ENCODE measurements around the gene BOK.
"Not testable (repeated sequence)": the region's sequence is repeated elsewhere in the genome, so short reads cannot be mapped to it uniquely, and the experiment has no call there.

The BOK gene

DNA sequence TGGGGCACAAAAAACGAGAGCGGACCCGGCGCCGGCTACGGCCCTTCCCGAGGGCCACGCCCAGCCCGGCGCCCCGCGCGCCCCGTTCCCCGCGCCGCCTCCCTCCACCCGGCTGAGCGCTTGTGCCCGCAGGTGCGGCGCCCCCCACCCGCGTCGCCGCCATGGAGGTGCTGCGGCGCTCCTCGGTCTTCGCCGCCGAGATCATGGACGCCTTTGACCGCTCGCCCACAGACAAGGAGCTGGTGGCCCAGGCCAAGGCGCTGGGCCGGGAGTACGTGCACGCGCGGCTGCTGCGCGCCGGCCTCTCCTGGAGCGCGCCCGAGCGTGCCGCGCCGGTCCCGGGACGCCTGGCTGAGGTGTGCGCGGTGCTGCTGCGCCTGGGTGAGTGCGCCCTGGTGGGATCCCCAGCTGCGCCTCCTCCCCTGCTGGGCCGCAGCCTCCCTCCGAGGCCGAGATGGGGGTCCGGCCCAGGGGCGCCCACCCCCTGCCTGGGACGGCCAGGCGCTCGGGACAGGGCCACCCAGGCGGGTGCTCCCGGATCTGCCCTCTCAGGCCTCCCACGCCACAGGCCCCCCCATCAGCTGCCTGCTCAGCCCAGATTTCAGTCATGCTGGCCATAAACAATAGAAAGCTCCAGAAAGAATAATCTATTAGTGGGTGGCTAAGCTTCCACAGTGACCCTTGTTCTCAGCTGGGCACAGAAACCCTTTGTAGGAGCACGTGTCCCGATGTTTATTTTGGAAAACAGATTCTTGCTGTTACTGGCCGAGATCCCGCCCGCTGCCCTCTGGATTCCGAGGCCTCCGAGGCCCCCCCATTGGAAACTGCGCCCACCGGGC, 997 bp downstream of the BOK start:
- peak; percentile 15 for DNase-seq

DNA sequence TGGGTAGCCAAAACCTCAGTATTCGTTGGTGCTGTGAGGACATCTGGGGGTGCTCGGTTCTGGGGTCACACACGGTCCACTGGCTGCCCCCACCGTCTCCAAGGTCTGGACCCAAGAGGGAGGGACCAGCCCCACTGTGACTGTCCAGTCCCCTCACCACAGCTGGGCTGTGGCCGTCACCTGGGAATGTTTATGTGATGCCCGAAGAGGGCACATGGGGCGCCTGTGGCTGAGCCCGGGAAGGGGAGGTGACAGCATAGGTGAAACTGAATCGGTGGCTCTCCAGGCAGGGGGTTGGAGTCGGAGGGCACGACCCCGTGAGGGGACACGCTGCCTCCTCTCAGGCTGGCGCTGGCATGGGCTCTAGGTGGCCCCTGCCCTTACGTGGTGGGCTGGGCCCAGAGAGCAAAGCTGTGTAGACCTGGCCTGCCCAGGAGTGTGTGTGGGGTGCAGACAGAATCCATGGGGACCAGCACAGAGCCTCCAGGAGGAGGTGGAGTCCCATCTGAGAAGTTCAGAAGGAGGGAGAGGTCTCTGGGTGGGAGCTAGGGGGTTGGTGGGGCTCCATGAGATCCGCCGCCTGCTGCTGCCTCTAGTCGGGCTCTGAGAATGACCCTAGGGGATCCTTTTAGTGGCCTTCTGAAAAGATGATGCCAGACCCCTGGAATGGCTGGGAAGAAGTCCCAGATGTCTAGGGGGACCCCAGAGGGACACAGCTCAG, 1.8 kb downstream of the BOK start:
- DNase-seq = no peak

DNA sequence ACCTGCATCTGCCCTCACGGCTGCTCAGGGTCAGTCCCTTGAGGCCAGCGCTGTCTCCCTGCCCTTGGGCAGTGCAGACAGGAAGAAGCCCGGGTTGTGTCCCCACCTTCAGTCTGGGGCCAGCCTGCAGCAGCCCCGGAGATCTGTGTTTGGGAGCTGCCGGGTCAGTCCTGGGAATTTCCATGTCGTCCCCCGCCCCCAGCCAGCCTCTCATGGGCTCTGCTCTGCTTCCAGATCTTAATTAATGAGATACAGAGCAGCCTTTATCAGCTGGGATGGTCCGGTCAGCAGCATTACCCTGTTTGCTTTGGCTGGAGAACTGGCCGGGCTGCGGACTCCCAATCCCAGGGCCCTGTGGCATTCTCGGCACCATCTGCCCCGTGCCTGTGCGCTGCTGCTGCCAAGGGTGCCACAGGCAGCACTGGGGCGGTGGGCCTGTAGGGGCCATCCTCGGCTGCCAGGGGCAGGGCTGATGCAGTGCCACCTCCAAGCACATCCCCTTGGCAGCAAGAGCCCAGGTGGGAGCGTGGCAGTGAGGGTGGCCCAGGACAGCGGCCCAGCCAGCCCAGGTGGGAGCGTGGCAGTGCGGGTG, 2.4 kb downstream of the BOK start:
- no peak for DNase-seq

DNA sequence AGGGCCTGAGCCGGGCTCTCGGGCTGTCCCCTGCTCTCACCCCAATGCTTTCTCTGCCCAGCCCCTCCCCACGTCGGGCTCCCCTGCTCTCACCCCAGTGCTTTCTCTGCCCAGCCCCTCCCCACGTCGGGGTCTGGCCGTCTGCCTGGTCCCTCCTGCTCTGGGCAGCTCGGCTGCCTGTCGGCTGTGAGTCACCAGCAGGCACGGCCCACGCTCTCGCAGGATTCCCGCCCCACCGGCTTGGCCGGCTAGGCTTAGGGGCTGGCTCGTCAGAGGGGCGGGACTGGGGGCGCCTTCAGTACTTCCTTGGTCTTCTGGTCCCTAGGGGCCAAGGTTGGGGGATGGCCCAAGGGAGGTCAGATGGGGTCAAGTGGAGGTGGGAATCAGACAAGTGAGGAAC, 3.3 kb downstream of the BOK start:
- DNase-seq = no peak

DNA sequence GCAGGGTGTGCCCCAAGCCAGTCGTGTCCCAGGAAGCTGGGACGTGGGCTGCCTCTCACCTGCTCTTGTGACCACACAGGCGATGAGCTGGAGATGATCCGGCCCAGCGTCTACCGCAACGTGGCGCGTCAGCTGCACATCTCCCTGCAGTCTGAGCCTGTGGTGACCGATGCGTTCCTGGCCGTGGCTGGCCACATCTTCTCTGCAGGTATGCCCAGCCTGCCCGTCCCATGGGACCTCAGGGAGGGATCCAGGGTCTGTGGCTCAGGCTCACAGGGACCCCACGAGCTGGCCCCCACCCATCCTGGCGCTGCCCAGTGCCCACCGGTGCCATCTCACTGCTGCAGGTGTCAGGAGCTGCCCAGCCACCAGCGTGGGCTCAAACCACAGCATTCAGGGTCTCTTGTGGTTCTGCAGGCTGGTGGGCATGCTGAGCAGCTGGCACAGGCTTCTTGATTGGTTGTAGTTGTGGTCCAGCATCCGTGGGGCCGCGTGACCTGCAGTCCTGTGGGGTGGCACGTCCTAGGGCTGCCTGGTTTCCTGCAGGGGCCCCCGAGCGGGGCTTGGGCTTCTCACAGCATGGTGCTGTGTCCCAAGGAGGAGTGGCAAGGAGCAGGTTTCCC, 3.8 kb downstream of the BOK start:
- DNase-seq = no peak

DNA sequence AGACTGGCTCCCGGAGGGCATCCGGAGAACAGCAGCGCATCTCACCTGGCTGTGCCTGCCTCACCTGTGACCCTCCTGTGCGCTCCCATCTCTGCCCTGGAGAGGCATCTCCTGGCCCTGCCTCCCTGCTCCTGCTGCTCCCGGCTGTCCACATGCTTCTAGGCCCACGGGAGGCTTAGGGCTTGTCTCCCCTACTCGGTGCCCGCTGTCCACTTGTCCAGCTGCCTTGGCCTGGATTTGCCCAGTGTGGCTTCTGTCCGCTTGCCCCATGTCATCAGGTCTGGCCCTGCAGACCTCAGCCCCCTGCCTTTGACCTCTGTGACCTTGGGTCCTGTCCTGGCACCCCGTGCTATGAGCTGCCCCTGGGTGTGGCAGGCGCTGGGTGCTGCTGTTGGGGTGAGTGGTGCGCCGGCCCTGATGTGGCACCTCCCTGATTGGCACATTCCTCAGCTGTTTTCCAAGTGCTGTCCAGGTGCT, 4.5 kb downstream of the BOK start:
- DNase-seq = no peak

DNA sequence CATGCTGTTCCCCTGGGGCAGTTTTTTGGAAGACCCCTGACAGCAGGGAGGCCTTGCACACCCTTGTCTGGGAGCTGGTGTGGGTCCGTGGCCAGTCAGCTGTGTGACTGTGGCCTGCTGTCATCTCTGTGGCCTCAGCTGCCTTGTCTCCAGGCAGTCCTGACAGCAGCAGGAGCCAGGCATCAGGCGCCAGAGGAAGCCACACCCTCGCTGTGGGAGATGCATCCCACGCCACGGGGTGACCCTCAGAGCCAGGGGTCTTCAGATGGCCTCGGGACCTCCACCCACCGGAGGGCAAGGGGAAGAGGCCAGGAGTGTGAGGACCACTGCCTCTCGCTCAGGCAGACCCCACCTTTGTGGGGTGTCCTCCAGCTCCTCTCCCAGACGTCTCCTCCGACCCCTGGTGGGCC, 5.0 kb downstream of the BOK start:
- no peak for DNase-seq

DNA sequence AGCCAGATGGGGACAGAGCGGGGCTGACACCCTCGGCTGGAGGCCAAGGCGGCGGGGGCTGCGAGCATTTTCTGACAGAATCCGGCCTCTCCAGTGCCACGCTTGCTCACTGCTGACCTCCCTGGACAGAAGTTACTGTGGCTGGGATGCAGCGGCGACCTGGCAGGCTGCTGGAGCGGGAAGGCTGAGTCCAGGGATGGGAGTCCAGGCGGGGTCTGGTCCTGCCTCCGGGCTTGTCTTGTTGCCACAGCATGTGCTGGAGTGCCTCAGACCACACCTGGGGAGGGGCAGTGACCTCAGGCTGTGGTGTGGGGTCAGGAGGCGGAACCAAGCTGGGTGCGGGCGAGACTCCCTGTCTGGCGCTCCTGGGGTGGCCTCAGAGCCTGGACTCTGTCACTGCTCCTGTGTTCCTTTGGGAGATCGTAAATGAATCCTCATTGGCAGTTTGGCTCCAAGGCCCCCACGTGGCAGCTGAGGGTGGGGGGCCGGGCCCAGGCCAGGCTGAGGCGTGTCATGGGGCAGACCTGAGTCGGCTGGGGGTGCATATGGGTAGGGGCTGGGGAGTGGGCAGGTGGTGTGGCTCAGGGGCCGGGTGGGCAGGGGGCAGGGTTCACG, 5.5 kb downstream of the BOK start:
- DNase-seq = no peak

DNA sequence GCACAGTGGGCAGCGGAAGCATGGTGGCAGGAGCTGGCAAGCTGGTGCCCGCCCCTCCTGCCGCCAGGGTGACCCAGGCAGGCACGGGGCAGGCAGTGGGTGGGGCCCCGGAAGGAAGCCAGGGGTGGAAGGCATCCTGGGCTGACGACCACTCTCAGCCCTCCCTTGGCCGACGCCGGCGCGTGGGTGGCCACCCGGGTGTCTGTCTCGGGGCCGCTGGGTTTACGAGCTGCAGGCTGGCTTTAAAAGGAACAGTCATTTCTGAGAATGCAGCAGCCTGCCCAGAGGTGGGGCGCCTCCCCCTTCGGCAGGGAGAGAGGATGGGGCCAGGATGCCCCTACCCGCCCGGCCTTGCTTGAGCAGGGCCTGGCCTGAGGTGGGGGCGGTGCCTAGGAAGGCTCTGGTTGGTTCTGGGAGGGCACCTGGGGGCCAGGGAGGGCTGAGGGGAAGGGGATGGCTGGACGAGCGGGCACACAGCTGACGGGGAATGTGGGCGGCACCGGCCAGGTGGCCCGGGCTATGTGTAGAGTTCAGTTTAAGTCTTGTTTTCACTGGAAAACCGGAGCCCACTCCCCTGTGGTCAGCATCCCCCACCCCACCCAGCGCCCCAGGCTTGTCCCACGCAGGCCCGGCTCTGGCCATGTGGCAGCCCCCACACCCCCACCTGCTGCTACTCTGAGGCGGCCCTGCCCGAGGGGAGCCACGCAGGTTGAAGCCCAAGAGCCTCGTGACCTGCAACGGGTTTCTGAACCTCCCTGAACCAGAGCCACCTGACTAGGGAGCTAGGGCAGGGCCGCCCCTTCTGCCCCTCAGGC, 6.3 kb downstream of the BOK start:
- no peak for DNase-seq

DNA sequence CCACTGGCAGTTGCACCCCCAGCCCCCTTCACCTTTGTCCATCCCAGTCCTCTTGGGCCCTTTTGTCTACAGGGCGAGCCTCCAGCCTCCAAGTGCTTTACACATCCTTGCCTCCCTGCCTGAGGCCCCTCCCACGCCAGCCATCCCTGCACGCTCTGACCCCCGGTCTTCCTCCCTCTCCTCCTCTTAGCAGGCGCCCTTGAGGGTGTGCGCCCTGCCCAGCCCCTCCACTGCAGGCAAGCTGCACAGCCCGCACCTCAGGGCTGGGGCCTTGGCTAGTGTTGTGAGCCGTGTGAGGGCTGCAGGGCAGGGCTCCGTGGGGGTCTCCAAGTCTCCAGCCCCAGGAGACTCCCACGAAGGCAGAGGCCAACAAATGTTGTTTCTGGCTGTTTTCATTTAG, 6.9 kb downstream of the BOK start:
- no peak for DNase-seq

DNA sequence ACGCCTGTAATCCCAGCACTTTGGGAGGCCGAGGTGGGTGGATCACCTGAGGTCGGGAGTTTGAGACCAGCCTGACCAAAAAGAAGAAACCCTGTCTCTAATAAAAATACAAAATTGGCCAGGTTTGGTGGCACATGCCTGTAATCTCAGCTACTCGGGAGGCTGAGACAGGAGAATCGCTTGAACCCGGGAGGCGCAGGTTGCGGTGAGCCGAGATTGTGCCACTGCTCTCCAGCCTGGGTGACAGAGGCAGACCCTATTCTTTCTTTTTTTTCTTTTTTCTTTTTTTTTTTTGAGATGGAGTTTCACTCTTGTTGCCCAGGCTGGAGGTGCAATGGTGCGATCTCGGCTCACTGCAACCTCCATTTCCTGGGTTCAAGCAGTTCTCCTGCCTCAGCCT, 7.5 kb downstream of the BOK start:
- DNase-seq = not testable (repeated sequence)

DNA sequence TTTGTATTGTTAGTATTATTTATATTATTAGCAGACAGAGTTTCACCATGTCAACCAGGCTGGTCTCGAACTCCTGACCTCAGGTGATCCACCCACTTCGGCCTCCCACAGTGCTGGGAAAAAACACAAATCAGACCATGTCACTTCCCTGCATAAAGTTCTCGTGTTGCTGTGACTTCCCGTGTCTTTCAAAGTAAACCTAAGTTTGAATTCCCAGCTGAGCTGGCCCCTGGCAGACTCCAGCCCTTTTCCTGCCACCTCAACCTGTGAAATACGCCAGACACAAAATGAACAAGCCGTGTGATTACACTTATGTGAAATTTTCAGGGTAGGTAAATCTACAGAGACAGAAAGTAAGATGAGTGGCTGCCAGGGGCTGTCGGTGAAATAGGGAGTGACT, 7.9 kb downstream of the BOK start:
- DNase-seq = no peak

DNA sequence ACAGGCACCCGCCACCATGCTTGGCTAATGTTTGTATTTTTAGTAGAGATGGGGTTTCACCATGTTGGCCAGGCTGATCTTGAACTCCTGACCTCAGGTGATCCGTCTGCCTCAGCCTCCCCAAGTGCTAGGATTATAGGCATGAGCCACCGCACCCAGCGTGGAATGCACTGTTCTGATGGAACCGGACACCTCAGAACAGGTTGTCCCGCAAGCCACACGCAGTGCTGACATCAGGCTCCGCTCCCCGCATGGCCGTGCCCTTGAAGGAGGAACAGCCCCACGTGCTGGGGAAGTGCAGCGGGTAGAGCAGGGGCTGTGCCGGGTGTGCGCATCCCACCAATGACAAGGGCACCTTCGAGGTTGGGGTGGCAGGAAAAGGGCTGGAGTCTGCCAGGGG, 8.7 kb downstream of the BOK start:
- DNase-seq = not testable (repeated sequence)

DNA sequence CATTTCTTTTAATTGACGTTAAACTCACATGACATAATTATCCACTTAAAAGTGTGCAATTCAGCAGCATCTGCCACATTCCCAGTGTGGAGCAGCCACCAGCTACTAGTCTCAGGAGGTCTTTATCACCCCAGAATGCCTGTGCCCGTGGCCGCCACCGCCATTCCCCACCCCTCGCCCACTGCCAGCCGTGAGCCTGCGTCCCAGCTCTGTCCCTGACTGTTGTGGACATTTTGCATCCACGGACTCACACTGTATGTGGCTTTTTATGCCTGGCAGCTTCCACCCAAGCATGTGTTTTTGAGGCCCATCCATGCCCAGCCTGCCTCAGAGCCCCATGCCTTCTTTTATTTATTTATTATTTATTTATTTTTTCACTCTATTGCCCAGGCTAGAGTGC, 9.2 kb downstream of the BOK start:
- DNase-seq = no peak

DNA sequence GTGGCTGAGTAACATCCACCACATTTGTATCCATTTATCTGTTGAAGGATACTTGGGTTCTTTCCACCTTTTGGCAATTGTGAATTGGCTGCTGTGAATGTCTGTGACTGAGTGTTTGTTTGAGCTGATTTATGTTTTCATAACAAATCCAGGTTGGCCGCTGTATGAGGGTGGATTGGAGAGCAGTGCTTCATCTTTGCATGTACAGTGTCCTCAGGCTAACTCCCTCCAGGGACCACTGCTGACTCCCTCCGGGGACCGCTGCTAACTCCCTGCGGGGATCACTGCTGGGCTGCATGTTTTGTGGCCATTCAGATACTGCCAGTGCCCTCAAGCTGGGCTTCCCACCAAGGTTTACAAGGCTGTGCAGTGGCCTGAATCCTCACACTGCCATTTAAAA, 10.2 kb downstream of the BOK start:
- no peak for DNase-seq

DNA sequence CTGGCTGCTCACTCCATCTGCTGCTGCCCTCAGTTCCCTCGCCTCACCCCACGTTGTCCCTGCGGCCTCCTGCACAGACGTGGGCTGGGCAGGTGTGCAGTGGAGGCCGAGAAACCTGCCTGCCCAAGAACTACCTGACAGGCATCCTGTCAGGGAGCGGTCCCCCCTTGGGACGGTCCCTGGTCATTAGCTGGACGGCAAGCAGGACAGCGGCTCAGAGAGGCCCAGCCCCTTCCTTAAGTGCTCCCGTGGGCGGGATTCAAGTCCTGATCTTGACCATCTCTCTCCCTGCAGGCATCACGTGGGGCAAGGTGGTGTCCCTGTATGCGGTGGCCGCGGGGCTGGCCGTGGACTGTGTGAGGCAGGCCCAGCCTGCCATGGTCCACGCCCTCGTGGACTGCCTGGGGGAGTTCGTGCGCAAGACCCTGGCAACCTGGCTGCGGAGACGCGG, 11.3 kb downstream of the BOK start:
- DNase-seq = no peak

DNA sequence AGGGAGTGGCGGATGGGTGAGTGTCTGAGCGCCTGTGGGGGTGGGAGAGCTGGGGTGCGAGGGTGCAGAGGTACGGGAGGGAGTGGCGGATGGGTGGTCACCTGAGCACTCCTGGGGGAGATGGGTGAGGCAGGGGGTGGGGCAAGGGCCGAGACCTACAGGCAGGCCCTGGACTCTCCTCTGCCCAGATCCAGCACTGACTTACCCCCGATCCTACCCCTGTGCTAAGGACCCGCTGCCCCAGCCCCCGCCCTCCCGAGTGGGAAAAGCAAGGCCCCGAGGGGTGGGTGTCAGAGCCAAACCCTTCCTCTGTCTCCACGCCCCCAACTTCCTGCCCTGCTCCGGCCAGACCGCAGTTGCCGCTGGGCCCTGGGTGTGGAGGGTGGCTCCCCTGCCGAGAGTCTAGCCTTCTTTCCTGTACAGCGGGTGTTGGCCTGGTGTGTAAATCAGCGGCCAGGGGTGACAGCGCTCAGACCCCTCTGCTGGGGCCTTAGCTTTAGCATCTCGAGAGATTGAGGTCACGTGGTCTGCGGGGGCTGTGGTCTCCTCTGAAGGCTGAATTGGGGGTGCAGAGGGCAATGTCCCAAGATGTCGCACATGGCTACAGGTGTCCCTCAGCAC, 12.5 kb downstream of the BOK start:
- DNase-seq = no peak

DNA sequence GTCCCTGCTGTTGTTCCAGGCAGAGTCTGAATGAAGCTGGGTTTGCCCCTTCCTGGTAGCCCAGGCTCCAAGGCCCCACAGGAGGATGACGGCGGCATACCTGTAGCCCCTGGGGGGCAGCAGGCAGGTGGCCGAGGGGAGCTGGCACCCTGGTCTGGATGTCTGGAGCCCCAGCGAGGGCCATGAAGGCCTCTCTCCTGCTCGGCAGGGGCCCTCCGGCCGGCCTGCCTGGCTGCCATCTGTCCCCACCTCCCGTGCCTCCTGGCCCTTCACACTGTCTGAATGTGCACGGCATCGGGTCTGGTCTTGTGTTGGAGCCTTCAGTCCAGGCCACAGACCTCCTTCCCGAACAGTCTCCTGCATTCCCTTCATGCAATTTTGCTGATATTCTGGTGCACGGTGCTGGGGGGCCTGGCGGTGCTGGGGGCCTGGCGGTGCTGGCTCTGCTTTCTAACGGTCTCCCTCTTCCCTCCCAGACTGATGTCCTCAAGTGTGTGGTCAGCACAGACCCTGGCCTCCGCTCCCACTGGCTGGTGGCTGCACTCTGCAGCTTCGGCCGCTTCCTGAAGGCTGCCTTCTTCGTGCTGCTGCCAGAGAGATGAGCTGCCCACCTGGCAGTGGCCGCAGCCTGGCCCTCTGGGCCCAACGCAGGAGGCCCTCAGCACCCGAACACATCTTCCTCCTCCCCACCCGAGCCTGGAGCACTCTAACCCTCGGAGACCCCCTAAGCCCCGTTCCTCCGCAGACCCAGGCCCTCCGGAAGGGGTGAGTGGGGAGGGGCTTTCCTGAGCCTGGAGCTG, 13.5 kb downstream of the BOK start:
- no peak for DNase-seq

DNA sequence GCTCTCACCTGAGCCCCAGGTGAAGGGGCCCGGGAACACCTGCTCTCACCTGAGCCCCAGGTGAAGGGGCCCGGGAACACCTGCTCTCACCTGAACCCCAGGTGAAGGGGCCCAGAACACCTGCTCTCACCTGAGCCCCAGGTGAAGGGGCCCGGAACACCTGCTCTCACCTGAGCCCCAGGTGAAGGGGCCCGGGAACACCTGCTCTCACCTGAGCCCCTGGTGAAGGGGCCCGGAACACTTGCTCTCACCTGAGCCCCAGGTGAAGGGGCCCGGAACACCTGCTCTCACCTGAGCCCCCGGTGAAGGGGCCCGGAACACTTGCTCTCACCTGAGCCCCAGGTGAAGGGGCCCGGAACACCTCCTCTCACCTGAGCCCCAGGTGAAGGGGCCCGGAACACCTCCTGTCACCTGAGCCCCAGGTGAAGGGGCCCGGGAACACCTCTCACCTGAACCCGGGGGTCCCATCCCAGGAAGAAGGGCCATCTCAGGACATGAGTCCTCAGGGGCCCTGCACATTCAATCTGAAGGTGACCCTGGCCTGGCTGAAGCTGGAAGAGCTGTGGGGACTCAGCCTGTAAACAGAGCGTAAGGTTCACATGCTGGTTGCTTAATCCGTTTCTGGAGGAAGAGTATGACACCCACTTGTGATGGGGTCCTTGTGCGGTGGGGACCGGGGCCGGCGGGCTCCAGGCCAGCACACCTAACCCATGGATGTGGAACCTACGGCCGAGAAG, 14.5 kb downstream of the BOK start:
- DNase-seq = not testable (repeated sequence)

DNA sequence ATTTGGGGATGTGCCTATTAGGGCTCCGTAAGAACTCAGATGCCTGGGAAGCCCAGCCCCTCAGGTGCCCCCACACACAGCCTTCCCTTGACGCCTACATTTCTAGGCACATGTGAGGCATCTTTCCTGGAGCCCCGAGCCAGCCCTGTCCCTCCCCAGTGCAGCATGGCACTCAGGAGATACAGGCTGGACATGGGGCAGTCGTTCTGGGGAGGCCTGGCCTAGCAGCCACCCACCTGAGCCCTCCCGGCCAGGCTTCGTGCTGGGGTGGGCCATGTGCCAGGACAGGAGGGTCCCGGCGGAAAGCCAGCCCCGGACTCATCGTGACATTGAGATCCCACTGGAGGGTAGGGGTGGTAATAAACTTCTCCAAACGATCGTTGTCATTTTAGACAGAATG, 15.2 kb downstream of the BOK start:
- DNase-seq = no peak

Measured in NCI-H69 (cell line).